Brain pericyte (primary cell): Measurements from ENCODE around the gene FAM234B.
"Not testable (repeated sequence)": the region's sequence is repeated elsewhere in the genome, so short reads cannot be mapped to it uniquely, and the experiment has no call there.

Experiments used
- DNase-seq: peaks from one replicate; pipeline ENCODE4 v3.0.0-alpha.2; 2012; ENCODE audit warnings: low read depth, low spot score

FAM234B gene

DNA sequence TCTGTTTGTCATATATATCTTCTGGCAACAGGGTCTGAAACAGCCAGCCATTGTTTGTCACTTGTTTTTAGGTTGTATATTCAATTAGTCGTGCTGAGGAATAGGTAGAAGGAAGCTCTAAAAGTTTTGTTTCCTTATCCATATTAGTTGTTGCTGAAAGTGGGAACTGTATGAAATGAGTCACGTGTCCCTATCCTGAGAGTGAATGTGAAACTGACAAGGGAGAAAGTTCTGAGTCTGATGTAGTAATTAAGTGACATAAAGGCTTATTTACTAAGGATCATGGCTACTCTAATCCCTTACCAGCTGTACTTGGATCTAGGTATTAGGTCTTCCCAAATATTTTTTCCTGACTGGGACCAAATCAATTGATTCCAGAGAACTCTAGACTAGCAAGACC, 16.4 kb downstream of the FAM234B start:
- DNase-seq, result no peak

GRCh38 chr12:13061377-13061776, 17.2 kb downstream of the FAM234B start:
- DNase-seq, result no peak

- DNase-seq, result no peak
These were observed 18.5 kb downstream of the FAM234B start for GRCh38 chr12:13062669-13063068.

DNA sequence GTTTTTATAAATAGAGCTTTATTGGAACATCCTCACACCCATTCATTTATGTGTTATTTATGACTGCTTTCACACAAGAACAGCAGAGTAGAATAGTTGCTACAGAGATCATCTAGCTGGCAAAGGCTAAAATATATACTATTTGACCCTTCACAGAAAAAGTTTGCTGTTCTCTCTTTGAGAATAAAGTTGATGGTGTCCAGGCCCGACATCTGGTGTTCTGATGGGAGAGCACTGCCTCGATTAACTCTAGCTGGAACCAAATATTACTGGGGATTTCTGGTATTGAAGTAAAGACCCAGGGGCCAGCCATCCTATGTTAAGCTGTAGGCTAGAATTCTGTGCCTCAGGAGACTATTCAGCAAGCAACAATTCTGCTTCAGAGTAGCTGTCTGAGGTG, 21.8 kb downstream of the FAM234B start:
- DNase-seq, result no peak

- no peak for DNase-seq
These were observed 22.3 kb downstream of the FAM234B start for GRCh38 chr12:13066459-13066858.

GRCh38 chr12:13067322-13067721, 23.1 kb downstream of the FAM234B start:
- no peak for DNase-seq

- DNase-seq, result no peak
These were observed 25.2 kb downstream of the FAM234B start for GRCh38 chr12:13069380-13069779.

- no peak for DNase-seq
These were observed 27.4 kb downstream of the FAM234B start for GRCh38 chr12:13071305-13072280.

DNA sequence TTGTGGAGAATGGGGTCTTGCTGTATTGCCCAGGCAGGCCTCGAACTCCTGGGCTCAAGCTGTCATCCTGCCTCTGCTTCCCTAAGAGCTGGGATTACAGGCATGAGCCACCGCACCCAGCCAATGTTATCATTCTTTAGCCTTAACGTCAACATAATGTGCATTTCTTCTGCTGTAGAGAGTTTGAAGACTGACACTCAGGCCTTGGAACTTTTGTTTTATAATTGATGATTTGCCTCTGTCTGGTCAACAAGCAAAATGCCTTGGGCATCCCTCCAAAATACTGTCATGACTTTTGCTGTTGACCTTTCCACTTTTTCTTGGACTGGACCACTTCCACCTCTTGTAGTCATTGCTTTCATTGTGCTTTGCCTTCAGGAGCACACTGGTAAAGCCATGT, 29.0 kb downstream of the FAM234B start:
- no peak for DNase-seq

GRCh38 chr12:13074396-13075117, 30.4 kb downstream of the FAM234B start:
- no peak for DNase-seq

GRCh38 chr12:13075118-13075480, 30.9 kb downstream of the FAM234B start:
- DNase-seq, result no peak

DNA sequence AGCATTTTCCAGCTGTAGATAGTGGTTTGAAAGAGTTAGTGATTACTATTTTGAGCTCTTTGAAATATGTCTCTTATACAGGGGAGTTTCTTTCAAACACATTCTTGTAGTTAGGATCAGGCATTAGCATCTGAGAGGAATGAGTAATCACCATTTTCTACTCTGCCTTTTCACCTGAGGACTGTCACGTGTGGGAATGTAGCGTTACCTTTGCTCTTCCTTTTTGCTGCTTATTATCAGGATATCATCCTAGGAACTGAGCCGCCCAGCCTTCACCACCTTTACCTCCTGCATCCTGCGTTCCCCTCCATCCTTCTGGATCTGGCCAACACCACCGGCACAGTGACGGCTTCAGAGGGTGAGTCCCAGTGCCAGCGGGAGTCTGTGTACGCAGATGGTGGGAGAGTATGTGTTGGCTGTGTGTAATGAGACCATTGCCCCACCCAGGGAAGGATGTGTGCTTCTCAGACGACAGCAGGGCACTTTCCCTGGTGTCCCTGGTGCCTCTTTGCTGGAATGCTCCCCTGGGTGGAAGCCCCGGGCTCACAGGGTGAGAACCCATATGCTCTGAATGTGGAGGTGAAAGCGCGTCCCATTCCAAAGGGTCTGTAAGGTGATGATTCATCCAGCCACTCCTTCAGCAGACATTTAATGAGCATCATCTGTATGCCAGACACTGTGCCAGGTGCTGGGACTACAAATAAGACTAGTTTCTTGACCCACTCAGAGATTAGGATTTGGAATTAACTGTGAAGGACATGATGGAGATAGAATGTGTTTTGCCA, 31.8 kb downstream of the FAM234B start:
- no peak for DNase-seq

GRCh38 chr12:13079440-13079906, 35.3 kb downstream of the FAM234B start:
- no peak for DNase-seq

DNA sequence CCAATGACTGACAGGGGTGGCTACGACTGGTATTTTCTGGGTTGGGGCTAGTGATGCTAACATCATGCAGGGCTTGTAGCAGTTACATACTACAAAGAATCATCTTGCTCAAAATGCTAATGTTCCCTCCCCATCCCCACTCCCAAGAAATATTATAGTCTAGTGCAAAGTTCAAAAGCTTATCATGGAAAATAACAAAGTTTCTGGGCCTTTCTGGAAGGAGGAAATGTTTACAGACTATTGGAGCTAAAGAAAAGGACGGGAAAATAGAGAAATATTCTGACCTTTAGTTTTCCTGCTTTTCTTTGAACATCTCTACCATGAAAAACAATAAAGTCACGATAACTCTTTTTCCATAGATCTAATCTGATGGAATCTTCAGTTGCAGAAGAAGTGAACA, 36.1 kb downstream of the FAM234B start:
- DNase-seq, result no peak

DNA sequence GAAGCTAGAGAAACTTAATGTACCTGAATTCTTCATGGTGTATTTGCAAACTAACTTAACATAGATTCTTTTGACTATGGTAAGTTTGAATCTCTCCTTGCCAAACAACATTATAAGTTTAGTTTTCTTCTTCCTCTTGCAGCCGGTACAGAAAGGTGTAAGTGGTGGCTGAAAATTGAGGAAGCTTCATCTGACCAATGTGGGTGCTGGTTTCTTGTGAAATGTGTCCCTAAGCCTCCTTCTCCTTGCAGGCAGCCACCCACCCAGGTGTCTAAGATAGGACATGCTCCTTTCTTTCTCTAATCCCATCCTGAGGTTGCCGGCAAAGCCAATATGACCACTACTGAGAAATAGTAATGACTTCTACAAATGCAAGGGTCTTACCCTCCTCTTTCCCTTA, 38.7 kb downstream of the FAM234B start:
- DNase-seq, result no peak

DNA sequence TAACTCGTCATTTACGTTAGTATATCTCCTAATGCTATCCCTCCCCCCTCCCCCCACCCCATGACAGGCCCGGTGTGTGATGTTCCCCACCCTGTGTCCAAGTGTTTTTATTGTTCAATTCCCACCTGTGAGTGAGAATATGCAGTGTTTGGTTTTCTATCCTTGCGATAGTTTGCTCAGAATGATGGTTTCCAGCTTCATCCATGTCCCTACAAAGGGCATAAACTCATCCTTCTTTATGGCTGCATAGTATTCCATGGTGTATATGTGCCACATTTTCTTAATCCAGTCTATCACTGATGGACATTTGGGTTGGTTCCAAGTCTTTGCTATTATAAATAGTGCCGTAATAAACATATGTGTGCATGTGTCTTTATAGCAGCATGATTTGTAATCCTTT, 39.5 kb downstream of the FAM234B start:
- not testable (repeated sequence) for DNase-seq

DNA sequence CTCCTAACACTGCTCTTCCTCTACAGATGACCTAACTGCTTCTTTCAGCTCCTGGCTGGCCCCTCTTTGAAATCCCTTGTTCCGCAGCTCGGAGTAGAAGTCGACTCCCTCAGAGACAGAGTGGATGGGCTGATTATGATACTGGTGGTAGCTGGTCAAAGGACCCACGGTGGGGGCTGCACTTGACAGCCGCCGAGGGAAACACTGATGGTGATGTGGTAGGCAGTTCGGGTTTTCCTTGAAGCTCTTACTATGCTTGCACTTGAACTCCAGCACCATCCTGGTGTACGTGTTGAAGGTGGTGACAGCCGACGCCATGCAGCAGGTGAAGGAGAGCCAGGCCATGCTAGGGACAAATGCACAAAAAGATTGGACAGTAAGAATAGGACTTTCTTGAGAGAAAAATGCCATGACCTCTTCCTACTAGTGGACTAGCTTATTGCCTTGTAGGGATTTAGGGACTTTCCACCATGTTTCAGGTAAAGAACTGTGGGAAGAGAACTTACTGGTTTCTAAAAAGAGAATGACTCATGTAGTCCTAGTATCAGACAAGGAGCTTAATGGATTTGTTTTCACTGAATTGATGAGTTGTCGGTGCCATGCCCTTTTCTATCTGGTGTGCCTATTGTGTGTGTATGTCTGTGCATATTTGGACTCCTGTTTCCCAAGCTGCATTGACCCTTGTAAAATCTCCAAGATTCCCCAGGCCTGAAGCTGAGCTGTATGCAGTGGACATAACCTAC, 40.9 kb downstream of the FAM234B start:
- no peak for DNase-seq

- DNase-seq, result no peak
These were observed 41.9 kb downstream of the FAM234B start for GRCh38 chr12:13085968-13086686.

GRCh38 chr12:13087766-13088165, 43.6 kb downstream of the FAM234B start:
- no peak for DNase-seq

- no peak for DNase-seq
These were observed 44.3 kb downstream of the FAM234B start for GRCh38 chr12:13088496-13088895.

- no peak for DNase-seq
These were observed 45.9 kb downstream of the FAM234B start for GRCh38 chr12:13090054-13090453.
